Calu3 (cell line): Measurements from ENCODE around the gene C1orf56. TPM values are rescaled to one million over a fixed set of nuclear protein-coding genes. Genes with fewer than 3 reads are reported as not detected.

Experiments used
- BruUV-seq: library from RNA; stranded (reverse); fragments of 400-500 nt; replicated peaks from 2 replicates; lab custom pipeline; 2021; lab: Mats Ljungman, UMichigan
- CTCF ChIA-PET: fragments of 300-600 bp; sonication (Branson Sonifier 250); formaldehyde crosslinking; loops from one replicate; lab custom pipeline; 2022; ENCODE audit warnings: antibody characterized with exemption; lab: Charles Lee
- DNase-seq: peaks from one replicate; pipeline ENCODE4 v3.0.0; 2022
- H3K27ac Mint-ChIP-seq: one replicate; pipeline ENCODE4 v1.8.0; 2022; ENCODE audit warnings: mixed read lengths; ENCODE audit not compliant: unreplicated experiment
- H3K27me3 Mint-ChIP-seq: one replicate; pipeline ENCODE4 v1.8.0; 2022; ENCODE audit warnings: mixed read lengths; ENCODE audit not compliant: unreplicated experiment
- H3K36me3 Mint-ChIP-seq: one replicate; pipeline ENCODE4 v1.8.0; 2022; ENCODE audit warnings: mild to moderate bottlenecking, moderate library complexity, mixed read lengths; ENCODE audit not compliant: insufficient read depth, unreplicated experiment
- H3K4me1 Mint-ChIP-seq: one replicate; pipeline ENCODE4 v1.8.0; 2022; ENCODE audit warnings: mild to moderate bottlenecking, low read depth, mixed read lengths; ENCODE audit not compliant: unreplicated experiment
- H3K4me3 Mint-ChIP-seq: one replicate; pipeline ENCODE4 v1.8.0; 2022; ENCODE audit warnings: mild to moderate bottlenecking, low read depth, moderate library complexity, mixed read lengths; ENCODE audit not compliant: unreplicated experiment
- H3K9me3 Mint-ChIP-seq: one replicate; pipeline ENCODE4 v1.8.0; 2022; ENCODE audit warnings: low read depth, mixed read lengths; ENCODE audit not compliant: unreplicated experiment
- CTCF ChIP-seq: fragments of 200-600 bp; IDR thresholded peaks from one replicate; pipeline ENCODE4 v1.8.0; 2022; ENCODE audit warnings: antibody characterized with exemption; ENCODE audit not compliant: unreplicated experiment
- intact Hi-C: fragments of 100-400 bp; cut with micrococcal nuclease; formaldehyde crosslinking; loops from one replicate; pipeline ENCODE4 v1.10.0; 2022; ENCODE audit not compliant: unreplicated experiment
- total RNA-seq: library from RNA; stranded (reverse); gene quantifications from 2 replicates; pipeline ENCODE4 v1.2.3, GENCODE V29; 2022

The C1orf56 gene
- total RNA-seq, 1 experiment from 2014 or later, result 8.5 TPM

GRCh38 chr1:151037032-151037431 is 10.5 kb upstream of the C1orf56 start:
- BruUV-seq, result no TSS peak
- peaks cover 9% of the 10 kb centered on the region for H3K4me1 Mint-ChIP-seq
- CTCF ChIA-PET, result interaction anchor here (0.6 to 1.5 kb wide), 2 partner anchors 9 to 11 kb away, joined by 5 to 8 read pairs; partner anchors contain the start of gene C1orf56
- no peaks in the 10 kb centered on the region for H3K9me3 Mint-ChIP-seq
- intact Hi-C loops, result no loop called here
- peaks cover 6% of the 10 kb centered on the region for H3K36me3 Mint-ChIP-seq
- no peak for TF ChIP-seq CTCF
- no peak for DNase-seq
- no peaks in the 10 kb centered on the region for H3K27me3 Mint-ChIP-seq
- no peak overlapping the region for H3K27ac Mint-ChIP-seq
- H3K4me3 Mint-ChIP-seq, result no peak overlapping the region

- CTCF ChIA-PET, result no interaction called here
- no peak for DNase-seq
- Mint-ChIP-seq H3K9me3 (no peaks in the 10 kb centered on the region), H3K36me3 (no peaks in the 10 kb centered on the region), H3K27ac (no peak overlapping the region), H3K4me3 (no peak overlapping the region), H3K27me3 (no peaks in the 10 kb centered on the region), H3K4me1 (peaks cover 9% of the 10 kb centered on the region)
- no peak for TF ChIP-seq CTCF
- intact Hi-C loops, result no loop called here
- no TSS peak for BruUV-seq
Observed at GRCh38 chr1:151039521-151039920, 8.0 kb upstream of the C1orf56 start.

GRCh38 chr1:151043163-151043562 is 4.4 kb upstream of the C1orf56 start:
- TF ChIP-seq CTCF, result no peak
- no peak for DNase-seq
- peaks cover 10% of the 10 kb centered on the region for H3K36me3 Mint-ChIP-seq
- CTCF ChIA-PET, result interaction anchor here (0.7 to 1.5 kb wide), 2 partner anchors 19 to 376 kb away, joined by 3 to 4 read pairs; no protein-coding TSS in a partner anchor
- H3K4me3 Mint-ChIP-seq, result no peak overlapping the region
- intact Hi-C loops, result no loop called here
- H3K27ac Mint-ChIP-seq, result no peak overlapping the region
- H3K27me3 Mint-ChIP-seq, result no peaks in the 10 kb centered on the region
- H3K9me3 Mint-ChIP-seq, result no peaks in the 10 kb centered on the region
- no TSS peak for BruUV-seq
- H3K4me1 Mint-ChIP-seq, result no peaks in the 10 kb centered on the region

GRCh38 chr1:151047925-151048644 is 534 bp downstream of the C1orf56 start:
- Mint-ChIP-seq H3K9me3 (no peaks in the 10 kb centered on the region), H3K27me3 (no peaks in the 10 kb centered on the region), H3K27ac (peak overlapping the region; percentile 57), H3K4me1 (no peaks in the 10 kb centered on the region), H3K36me3 (peaks cover 52% of the 10 kb centered on the region), H3K4me3 (peak overlapping the region; percentile 85)
- intact Hi-C loops, result no loop called here
- peak; percentile 79 for DNase-seq
- CTCF ChIA-PET, result interaction anchor here (0.5 to 1.5 kb wide), 11 partner anchors 8 to 172 kb away, joined by 3 to 13 read pairs (median 5); partner anchors contain the start of genes ANXA9, ARNT, CDC42SE1 and GABPB2
- peak; percentile 71 for TF ChIP-seq CTCF
- BruUV-seq, result TSS peak; percentile 71
